Stomach (tissue), 9 donors: ENCODE results near the gene PPP1R9B. TPM values are rescaled to one million over a fixed set of nuclear protein-coding genes. Genes with fewer than 3 reads are reported as not detected.

Experiments
- DNase-seq, 2 donors: peaks; one replicate each; pipeline versions ENCODE4 v3.0.0 to v3.0.0-alpha.2; 2013 to 2019
- H3K27ac ChIP-seq, 5 donors: fragments of 200-600 bp in 4 of 5; sonication (generic) in 4 of 5; one replicate each; pipeline ENCODE4 v1.5.1; 2013 to 2019; ENCODE audit warnings: mild to moderate bottlenecking in 1 of 5, moderate library complexity in 1 of 5
- H3K27me3 ChIP-seq, 3 donors: fragments of 200-600 bp; sonication (generic); one replicate each; pipeline ENCODE4 v1.5.1; 2017 to 2019; ENCODE audit warnings: mixed run types in 1 of 3
- H3K36me3 ChIP-seq, 4 donors: fragments of 200-600 bp; sonication (generic); 1 replicate in 3 of 4; 2 replicates in 1 of 4; pipeline ENCODE4 v1.5.1; 2016 to 2019
- H3K4me1 ChIP-seq, 4 donors: fragments of 200-600 bp; sonication (generic); one replicate each; pipeline ENCODE4 v1.5.1; 2016 to 2019
- H3K4me3 ChIP-seq, 4 donors: fragments of 200-600 bp; sonication (generic) in 3 of 4; one replicate each; pipeline ENCODE4 v1.5.1; 2016 to 2019; ENCODE audit warnings: mild to moderate bottlenecking in 1 of 4
- H3K9me3 ChIP-seq, 4 donors: fragments of 200-600 bp; sonication (generic); one replicate each; pipeline ENCODE4 v1.5.1; 2016 to 2019
- EP300 ChIP-seq: sonication (generic); formaldehyde crosslinking; IDR thresholded peaks from one replicate; pipeline ENCODE4 v1.6.1; 2017; ENCODE audit warnings: antibody characterized with exemption
- POLR2A ChIP-seq, 4 donors: fragments of 450-650 bp; IDR thresholded peaks; one replicate each; pipeline ENCODE4 v1.6.1; 2016; ENCODE audit warnings: antibody characterized with exemption in 4 of 4, control low read depth in 2 of 4, mild to moderate bottlenecking in 1 of 4, moderate library complexity in 1 of 4
- POLR2AphosphoS5 ChIP-seq, 3 donors: sonication (generic); formaldehyde crosslinking; IDR thresholded peaks; one replicate each; pipeline ENCODE4 v1.6.1; 2016; ENCODE audit warnings: antibody characterized with exemption in 3 of 3
- WGBS, 5 donors: extraction: QIAGEN DNeasy Blood & Tissue Kit in 3 of 5; methylation state at CpG; one replicate each; pipeline versions ENCODE4 v1.1.5 to v1.1.7; 2013 to 2018; 5-methylcytosine and 5-hydroxymethylcytosine counted together
- intact Hi-C: fragments of 100-400 bp; cut with DNase I; formaldehyde crosslinking; loops from one replicate; pipeline ENCODE4 v1.15.1; 2023; ENCODE audit warnings: low total_unique reads
- polyA plus RNA-seq, 3 donors: library from polyadenylated mRNA; stranded (reverse); fragments of 200-250 nt; gene quantifications; one replicate each; pipeline ENCODE4 v1.2.3, GENCODE V29; 2013
- total RNA-seq, 5 donors: library from RNA; depleted of rRNA; stranded (reverse); fragments of >200 nt; gene quantifications; one replicate each; pipeline versions ENCODE4 v1.1.0 to v1.2.3, GENCODE V29; 2014 to 2016
- TF ChIP-seq, protein P1 (sequence below), 7 experiments: fragments of 450-650 bp in 4 of 7; fragments of 200-600 bp in 3 of 7; sonication (generic) in 3 of 7; IDR thresholded peaks; one replicate each; pipeline ENCODE4 v1.5.1; 2016 to 2019; ENCODE audit warnings: antibody characterized with exemption in 7 of 7, control low read depth in 2 of 7, mild to moderate bottlenecking in 1 of 7
- donor health status: healthy with polysubstance abuse.
- donor health status: Bipolar disorder and iron deficiency.
- donor health status: healthy.

PPP1R9B gene
- total and polyA plus RNA-seq, 8 donors: 11.6 to 64.2 (median 18.9) TPM

DNA sequence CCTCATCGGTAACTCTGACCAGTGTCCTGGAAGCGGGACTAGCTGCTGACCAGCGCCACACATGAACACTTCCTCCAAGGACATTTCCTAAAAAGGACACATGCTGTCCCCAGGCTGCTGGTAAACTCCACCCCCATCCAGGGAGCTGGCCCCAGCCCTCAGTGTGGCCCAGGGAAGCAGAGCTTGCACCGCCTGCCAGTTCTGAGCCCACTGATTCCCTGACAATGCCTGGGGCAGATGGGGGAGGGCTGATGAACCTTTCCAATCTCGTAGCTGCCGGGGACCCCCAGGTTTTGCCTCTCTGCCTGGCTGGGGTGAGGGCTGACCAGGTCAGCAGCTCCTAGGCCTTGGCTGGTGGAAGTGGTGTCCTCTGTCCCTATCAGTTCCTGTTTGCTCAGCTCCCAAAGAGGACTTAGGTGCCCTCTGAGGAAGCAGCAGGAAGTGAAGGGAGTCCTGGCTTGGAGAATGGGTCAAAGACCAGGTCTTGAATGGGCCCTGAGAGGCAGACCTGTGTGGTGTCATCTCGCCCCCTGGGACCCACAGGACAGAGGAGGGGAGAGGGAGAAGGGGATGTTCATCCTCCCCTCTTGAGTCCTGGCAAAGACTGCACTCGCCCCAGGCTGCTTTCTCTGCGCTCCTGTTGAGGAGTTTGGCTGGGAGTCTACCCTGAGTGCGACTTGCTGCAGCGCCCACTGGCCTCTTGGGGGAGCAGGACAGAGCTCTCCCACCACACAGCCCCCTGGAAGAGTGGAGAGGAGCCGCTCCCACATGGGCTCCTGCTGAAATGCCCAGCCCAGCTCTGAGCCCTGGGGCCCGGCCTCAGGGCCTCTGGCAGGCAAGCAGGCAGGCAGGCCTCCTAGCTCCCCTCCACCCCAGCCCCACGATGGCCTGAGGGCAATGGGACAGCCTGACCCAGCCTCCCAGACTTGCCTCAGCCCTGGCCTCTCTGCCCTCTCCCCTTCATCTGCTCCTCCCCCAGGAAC, 38.5 kb downstream of the PPP1R9B start:
- H3K27ac ChIP-seq: peak overlapping the region; percentile 34 to 82 (median 74)
- H3K4me1 ChIP-seq: peaks cover 28 to 45% (median 34%) of the 10 kb centered on the region in 4 donors
- no peaks in the 10 kb centered on the region for H3K9me3 ChIP-seq
- peak; percentile 46 to 66 for DNase-seq
- H3K27me3 ChIP-seq: peaks cover 0 to 13% (median 0%) of the 10 kb centered on the region in 3 donors
- TF ChIP-seq, protein P1, sequence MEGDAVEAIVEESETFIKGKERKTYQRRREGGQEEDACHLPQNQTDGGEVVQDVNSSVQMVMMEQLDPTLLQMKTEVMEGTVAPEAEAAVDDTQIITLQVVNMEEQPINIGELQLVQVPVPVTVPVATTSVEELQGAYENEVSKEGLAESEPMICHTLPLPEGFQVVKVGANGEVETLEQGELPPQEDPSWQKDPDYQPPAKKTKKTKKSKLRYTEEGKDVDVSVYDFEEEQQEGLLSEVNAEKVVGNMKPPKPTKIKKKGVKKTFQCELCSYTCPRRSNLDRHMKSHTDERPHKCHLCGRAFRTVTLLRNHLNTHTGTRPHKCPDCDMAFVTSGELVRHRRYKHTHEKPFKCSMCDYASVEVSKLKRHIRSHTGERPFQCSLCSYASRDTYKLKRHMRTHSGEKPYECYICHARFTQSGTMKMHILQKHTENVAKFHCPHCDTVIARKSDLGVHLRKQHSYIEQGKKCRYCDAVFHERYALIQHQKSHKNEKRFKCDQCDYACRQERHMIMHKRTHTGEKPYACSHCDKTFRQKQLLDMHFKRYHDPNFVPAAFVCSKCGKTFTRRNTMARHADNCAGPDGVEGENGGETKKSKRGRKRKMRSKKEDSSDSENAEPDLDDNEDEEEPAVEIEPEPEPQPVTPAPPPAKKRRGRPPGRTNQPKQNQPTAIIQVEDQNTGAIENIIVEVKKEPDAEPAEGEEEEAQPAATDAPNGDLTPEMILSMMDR (IDR thresholded peaks at IDR 0.05): peak in 1 of 7 experiments; percentile 3
- no peak for TF ChIP-seq POLR2A (IDR thresholded peaks at IDR 0.05)
- no peak for TF ChIP-seq EP300
- TF ChIP-seq POLR2AphosphoS5 (IDR thresholded peaks at IDR 0.05): peak in 1 of 3 donors; percentile 3
- intact Hi-C loops: no loop called here
- no peak overlapping the region for H3K4me3 ChIP-seq
- WGBS, 5 donors: 51 to 63% (median 53%) methylated on average over 11 to 14 of the region's 14 CpGs
- peaks cover 18 to 46% (median 44%) of the 10 kb centered on the region in 4 donors for H3K36me3 ChIP-seq

GRCh38 chr17:50110591-50111349, 39.7 kb downstream of the PPP1R9B start:
- Histone ChIP-seq H3K9me3 (no peaks in the 10 kb centered on the region), H3K4me1 (peaks cover 19 to 40% (median 28%) of the 10 kb centered on the region in 4 donors), H3K27me3 (peaks cover 0 to 5% (median 0%) of the 10 kb centered on the region in 3 donors), H3K4me3 (no peak overlapping the region), H3K36me3 (peaks cover 27 to 58% (median 56%) of the 10 kb centered on the region in 4 donors), H3K27ac (peak overlapping the region; percentile 12 to 82 (median 74))
- DNase-seq: no peak
- no peak for TF ChIP-seq POLR2A (IDR thresholded peaks at IDR 0.05)
- TF ChIP-seq, protein P1 (IDR thresholded peaks at IDR 0.05): no peak
- WGBS, 5 donors: 80 to 88% (median 82%) methylated on average over 15 to 19 of the region's 19 CpGs
- intact Hi-C loops: no loop called here

DNA sequence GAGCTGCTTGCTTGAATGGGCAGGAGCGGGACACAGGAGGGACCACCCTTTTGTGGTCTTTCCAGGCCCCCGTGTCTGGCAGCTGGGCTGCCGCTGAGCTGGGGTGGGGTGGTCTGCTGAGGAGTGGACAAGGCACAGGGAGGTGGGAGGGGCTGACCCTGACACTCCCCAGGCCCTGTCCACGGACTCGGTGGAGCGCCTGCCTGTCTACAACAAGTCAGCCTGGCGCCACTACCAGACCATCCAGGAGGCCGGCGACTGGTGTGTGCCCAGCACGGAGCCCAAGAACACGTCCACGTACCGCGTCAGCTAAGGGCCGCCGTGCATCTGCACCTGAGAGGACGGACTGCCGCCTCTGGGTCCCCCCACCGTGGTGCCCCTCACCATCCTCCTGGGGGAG, 40.7 kb downstream of the PPP1R9B start:
- Histone ChIP-seq H3K36me3 (peaks cover 29 to 67% (median 66%) of the 10 kb centered on the region in 4 donors), H3K4me3 (no peak overlapping the region), H3K27me3 (no peaks in the 10 kb centered on the region), H3K4me1 (peaks cover 17 to 37% (median 24%) of the 10 kb centered on the region in 4 donors), H3K9me3 (no peaks in the 10 kb centered on the region), H3K27ac (peak overlapping the region in 2 of 5 donors; percentile 74 to 82)
- TF ChIP-seq, protein P1 (IDR thresholded peaks at IDR 0.05): no peak
- TF ChIP-seq EP300: no peak
- 60 to 88% (median 86%) methylated on average over 2 to 19 of the region's 19 CpGs for WGBS, 5 donors
- DNase-seq: no peak
- intact Hi-C loops: loop anchor here (5.0 kb wide), 1 partner anchor 33 kb away; no protein-coding TSS in a partner anchor

DNA sequence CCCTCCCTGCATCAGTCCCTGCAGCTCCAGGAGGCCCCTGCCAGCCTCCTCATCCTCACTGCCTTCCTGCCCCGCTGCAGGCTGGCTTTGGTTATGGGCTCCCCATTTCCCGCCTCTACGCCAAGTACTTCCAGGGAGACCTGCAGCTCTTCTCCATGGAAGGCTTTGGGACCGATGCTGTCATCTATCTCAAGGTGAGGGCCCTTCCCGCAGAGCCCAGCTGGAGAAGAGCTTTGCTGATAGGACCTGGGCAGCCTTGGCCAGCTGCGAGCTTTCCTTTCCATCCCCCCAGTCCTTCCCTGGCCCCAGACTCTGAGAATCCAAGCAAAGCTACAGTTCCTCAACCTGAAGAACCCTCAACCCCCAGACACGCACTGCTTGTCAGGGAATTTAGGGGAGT, 41.3 kb downstream of the PPP1R9B start:
- intact Hi-C loops: loop anchor here (5.0 kb wide), 1 partner anchor 33 kb away; no protein-coding TSS in a partner anchor
- no peak for DNase-seq
- H3K36me3 ChIP-seq: peaks cover 29 to 73% (median 71%) of the 10 kb centered on the region in 4 donors
- no peaks in the 10 kb centered on the region for H3K9me3 ChIP-seq
- TF ChIP-seq POLR2A (IDR thresholded peaks at IDR 0.05) (no peak), EP300 (no peak), POLR2AphosphoS5 (IDR thresholded peaks at IDR 0.05) (no peak)
- TF ChIP-seq, protein P1 (IDR thresholded peaks at IDR 0.05): no peak
- peaks cover 14 to 36% (median 20%) of the 10 kb centered on the region in 4 donors for H3K4me1 ChIP-seq
- no peak overlapping the region for H3K4me3 ChIP-seq
- no peaks in the 10 kb centered on the region for H3K27me3 ChIP-seq
- 78 to 91% (median 84%) methylated on average over 6 to 7 of the region's 7 CpGs for WGBS, 5 donors
- H3K27ac ChIP-seq: peak overlapping the region in 1 of 5 donors; percentile 82
